Hematopoietic multipotent progenitor cell treated with erythropoietin and hydrocortisone succinate and interleukin-3 and kit ligand, for 6 days (in vitro differentiated cells): ENCODE measurements around the gene CNKSR3.
"Not testable (repeated sequence)": the region's sequence is repeated elsewhere in the genome, so short reads cannot be mapped to it uniquely, and the experiment has no call there.

Source experiments
- DNase-seq: peaks from one replicate; pipeline ENCODE4 v3.0.0-alpha.2; 2015

The CNKSR3 gene

DNA sequence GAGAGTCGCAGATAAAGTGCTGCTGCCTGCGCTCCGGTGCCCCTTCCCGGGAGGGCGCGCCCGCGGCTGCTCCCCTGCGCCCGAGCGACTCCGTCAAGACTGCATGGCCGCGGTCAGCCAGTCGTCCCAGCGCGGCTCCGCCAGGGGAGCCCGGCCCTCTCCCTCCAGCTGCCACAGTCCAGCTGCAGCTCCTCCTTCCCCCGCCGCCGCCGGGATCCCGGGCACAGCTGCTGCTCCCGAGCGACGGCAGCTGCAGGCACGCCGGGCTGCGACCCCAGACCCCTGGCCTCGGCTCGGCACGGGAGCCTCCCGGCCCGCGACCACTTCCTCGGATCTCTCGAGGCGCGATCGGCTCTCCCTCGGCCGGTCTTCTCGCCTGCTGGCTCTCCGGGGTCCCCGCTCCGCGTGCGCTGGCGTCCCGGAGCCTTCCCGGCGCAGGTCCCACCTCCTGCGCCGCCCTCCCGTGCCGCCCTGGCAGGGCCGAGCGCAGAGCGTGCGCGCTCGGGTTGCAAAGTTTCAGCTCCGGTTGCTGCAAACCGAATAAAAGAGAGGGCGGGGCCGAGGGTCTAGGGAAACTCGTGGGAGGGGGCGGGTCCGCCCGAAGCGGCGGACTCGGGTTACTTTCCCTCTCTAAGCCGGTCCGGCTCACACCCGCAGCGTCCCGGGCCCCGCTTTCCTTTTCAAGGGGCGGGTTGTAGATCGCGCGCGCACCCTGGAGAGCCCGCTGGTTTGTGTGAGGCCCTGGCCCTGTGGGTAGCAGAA lies at the start of gene CNKSR3:
CNKSR3 (minus strand) TSS at position 542 of the 762 bp plus-strand sequence. CDS start 571 bp downstream, outside the sequence.
- DNase-seq, result peak; percentile 94

DNA sequence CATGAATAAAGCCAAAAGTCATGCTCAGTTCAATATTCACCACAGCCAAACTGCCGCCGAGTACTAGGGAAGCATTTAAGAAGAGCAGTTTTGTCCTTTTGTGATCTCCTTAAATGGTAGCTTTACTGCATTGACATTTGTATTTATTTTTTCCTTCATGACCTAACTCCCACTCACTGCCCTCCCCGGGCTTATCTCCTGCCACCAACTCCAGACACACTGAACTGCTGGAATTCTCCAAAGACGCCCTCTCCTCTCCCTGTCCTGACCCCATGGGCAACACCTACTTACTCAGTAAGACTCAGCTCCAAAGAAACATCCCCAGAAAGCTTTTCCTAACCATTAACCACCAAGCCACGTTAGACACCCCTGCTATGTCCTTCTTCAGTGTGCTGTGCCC lies 48.5 kb upstream of the CNKSR3 start:
- no peak for DNase-seq

DNA sequence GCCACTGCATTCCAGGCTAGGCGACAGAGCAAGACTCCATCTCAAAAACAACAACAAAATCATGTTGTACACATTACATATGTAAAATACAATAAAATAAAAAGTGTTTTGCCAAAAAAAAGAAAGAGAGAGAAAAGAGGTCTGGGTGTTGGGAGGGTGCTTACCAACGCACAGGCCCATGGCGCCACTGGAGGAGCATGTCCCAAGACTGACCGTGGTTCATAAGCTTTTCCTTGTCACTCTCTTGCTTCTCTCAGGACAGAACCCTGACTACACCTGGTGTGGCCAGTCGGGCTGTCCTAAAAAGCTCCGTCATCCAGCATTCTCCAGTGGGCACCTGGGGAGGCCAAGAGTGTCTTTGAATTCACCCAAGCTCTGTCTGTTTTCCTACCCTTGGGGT lies 48.0 kb upstream of the CNKSR3 start:
- no peak for DNase-seq

DNA sequence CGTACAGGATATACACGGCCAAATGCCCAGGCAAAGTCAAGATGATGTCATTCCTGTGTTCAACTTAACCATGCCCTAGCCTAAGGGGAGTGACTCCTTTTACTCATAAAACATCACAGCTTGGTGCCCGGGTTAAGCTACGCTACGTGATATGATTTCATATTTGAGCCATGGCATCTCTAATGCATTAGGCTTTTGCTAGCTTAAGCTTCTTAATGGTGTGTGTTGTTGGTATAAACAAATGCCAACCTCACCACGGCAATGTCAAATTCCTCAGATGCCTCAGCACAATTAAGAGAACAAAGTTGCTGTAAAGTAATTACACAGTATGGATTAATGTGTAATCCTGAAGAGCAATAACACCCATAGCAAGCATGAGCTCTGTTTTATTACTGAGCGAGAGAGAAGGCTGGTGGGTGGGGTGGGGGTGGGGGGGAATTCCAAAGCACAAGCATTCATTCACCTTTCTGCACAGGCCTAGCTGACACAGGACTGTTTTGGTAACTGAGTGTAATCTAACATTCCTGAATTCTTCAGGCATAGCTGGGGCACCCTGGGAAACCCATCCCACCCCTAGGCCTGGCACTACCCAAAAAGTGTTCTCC lies 44.7 kb upstream of the CNKSR3 start:
- no peak for DNase-seq

DNA sequence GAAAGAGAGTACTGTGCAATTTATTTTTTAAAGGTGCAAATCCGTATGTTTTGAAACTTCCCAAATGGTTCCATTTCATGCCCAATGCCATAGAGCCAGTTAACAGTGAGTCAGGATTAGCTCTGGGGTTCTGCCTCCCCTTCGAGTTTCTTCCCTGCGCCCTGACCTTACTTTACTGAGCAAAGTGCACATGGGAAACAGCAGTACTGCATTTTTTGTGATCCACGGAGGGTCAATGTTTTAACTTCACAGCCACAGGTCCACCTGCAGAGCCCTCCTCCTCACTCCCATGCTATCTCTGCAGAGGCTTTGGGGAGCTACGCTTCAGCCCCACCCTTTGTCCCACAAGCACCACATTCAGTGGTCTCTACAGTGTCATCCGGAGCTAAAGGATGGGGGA lies 44.0 kb upstream of the CNKSR3 start:
- no peak for DNase-seq

DNA sequence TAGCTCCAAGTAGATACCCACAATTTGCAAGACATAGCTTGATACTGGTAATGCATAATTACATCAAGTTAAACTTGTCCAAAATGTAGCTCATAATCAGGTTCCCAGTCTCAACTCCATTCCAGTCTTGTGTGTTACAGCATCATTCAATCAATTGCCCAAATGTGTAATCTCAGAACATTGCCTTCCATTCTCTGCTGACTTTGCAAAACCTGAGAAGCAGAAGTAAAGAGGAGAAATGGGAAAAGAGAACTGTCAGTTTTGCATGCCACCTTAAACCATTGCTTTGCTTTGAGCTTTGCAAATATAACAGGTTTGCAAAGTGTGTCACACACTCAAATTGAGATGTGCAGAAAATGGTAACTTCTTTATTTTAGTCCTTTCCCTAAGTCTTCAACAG lies 40.3 kb upstream of the CNKSR3 start:
- DNase-seq, result no peak

DNA sequence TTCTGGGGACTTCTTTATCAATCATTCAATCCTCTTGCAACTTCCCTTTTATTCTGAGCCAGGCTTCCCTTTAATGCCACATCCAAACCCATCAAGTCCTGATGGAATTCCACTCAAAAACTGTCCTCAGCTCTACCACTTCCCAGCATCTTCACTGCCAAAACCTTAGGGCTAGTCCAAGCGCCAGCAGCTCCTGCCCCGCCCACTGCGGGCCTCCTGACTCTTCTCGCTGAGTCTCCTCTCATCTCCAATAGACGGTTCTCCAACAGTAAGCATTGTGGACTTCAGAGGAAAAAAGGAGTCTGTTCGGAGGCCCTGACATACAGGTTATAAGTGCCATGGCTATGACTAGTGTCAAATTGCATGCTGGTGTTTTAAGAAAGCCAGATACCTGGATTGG lies 38.7 kb upstream of the CNKSR3 start:
- no peak for DNase-seq

DNA sequence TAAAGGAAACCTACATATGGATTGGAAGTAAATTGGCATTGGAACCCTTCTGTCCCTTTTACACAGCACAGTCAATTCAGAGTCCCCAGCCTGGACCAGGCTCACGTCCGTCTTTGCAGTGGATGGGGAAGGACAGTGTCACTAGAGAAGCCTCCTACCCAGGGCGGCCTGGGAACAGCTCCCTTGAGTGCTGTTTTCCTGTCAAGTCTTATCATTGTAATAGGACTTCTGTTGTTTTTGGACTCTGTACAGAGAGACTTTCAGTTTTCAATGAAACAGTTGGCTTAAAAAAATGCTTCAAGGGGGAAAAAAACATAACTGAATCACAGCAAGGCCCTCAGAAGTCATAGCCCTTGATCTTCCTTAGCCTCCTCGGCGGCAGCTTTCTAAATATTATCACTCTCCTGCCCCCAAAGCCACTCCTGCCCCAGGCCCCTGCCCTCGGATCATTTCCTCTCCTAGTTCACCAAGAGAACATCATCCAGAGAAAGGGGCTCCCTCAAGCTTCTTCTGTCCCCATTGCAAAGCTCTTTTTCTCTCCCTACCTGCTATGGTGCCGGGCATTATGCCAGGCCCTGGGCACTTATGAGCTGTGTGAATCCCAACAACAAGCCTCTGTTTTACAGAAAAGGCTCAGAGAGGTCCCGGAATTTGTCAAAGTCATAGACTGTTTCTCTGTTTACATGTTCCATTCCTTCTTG lies 37.8 kb upstream of the CNKSR3 start:
- no peak for DNase-seq

DNA sequence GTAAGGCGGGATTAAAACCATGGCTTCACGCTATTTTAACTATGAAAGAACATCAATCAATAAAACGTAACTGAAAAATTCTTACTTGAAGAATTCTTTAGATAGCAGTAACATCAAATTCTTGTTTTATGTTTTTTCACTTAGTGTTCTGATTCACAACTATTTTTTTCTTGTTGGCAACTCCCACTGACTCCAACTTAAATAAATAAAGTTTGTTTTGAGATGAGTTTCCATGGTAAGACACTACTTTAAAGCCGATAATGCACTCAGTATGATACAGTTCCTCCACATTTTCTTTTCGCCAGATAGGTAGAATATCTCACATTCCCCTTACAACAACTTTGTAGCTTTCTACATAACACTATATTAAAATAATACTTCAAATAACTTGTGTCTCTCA lies 33.1 kb upstream of the CNKSR3 start:
- DNase-seq, result no peak

DNA sequence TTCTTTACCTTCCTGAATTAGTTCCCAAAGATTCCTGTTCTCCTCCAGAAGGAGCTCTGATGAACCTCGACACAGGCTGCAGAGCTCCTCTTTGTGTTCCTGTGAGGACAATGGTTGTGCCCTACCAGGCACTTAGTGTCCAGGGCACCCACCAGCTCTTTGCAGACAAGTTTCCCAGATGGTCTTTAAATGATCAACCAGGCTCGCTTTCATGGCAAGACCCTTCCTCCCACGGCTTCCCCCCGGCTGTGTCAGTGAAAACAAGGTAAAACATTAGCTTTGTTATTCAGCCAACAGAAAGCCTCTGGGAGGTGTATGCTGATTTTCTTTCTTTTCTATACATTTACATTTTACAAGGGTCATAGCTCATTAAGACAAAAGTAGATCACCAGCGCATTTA lies 32.3 kb upstream of the CNKSR3 start:
- no peak for DNase-seq

DNA sequence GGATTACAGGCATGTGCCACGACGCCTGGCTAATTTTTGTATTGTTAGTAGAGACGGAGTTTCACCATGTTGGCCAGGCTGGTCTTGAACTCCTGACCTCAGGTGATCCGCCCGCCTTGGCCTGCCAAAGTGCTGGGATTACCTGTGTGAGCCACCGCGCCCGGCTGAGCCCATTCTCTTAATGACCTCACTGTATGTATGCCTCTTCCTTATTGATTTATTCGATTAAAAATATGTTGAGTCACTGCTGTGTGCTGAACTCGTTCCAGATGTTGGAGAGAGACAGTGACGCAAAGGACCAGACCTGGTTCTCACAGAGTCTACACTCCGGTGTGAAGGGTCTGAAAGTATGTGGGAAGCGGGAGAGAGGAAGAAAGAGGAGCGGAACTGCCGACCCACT lies 31.4 kb upstream of the CNKSR3 start:
- not testable (repeated sequence) for DNase-seq

DNA sequence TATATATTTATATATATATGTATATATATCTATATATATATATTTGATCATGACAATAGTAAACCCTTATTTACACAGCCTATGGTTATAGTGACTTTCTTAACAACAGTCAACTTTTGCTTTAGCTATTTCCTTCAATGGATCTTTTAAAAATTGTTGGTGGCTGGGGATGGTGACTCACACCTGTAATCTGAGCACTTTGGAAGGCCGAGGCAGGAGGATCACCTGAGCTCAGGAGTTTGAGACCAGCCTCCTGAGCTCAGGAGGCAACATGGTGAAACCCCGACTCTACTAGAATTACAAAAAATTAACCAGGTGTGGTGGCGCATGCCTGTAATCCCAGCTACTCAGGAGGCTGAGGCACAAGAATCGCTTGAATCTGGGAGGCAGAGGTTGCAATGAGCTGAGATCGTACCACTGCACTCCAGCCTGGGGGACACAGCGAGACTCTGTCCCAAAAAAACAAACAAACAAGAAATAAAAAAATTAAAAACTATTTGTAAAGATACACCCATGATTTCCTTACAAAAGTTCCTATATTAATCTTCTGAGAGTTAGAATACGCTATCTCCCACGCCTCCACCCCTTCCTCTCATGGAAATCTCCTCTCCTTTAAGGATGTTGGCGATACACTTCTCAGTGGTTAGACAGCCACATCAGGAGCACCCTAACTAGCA lies 29.2 kb upstream of the CNKSR3 start:
- DNase-seq, result no peak

DNA sequence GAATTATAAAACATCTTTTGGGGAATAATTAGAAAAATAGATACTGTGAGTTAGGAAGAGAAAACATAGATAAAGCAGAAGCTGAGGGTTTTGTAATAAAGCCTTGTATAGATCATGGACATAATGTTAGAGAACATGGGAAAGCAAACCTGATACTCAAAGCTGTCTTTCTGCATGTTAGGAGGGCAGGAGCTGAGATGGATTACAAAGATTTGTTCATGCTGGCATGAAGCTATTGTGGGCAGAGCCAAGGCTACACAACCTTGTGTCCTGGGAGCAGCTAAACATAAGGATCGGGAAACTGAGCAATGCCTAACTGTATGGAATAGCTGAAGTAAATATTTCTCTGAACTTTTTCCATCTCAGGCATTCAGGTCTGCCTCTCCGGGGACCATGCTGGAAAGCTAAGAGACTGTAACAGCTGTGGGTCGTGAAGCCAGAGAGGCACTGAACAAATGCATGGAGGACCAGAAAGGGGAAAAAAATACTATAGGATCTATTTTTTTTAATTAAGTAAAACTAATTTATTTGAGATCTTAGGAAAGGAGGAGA lies 28.2 kb upstream of the CNKSR3 start:
- DNase-seq, result no peak

DNA sequence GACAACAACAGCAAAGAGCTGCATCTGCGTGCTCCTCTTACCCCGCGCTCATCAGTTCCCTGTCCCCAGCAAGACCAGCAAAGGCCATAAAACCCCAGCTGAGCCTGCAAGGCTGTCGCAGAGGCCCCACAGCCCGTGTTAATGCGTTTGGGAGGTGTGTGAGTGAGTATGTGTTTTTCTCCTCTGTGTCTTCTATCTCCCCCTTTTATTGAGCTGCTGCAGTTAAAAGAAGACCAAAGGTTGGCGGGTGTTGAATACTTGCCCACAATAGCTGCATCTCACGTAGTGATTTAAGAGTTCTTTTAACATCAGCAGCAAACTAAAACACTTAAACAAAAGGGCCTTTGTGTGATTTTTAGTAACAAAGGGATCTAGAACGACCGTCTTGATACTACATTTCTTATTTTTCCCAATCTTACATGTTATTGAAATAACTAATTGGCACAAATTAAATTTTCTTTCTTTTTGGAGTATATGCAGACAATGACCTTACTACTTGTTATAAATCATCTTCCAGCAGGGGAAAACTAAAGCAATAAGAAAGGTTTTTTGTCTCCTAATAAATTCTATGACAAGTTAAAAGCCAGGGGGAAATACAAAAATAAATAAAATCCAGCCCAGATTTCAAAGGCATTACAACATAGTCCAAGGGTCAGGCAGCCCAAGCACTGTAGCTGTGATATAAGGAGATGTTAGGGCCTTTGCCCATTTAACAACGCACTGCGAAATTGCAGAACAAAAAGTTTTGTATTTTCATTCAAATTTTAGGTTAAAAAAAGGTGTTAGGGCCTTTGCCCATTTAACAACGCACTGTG lies 27.2 kb upstream of the CNKSR3 start:
- no peak for DNase-seq

DNA sequence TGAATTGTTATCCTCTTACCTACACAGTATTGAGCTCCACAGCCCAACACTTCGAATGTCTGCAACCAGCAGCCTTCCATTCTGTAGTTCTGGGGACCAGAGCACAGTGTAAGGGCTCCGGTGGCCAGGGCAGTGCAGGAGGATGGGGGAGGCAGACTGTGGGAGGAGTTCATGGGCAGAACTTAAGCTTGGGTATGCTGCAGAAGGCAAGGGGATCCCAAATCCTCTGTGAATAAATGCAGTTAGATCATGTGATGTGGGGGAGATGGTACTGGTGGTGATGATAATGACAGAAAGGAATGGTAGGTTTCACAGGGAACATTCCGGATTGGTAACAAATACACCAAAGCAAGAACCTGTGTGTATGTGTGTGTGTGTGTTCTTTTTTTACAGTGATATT lies 26.5 kb upstream of the CNKSR3 start:
- no peak for DNase-seq

DNA sequence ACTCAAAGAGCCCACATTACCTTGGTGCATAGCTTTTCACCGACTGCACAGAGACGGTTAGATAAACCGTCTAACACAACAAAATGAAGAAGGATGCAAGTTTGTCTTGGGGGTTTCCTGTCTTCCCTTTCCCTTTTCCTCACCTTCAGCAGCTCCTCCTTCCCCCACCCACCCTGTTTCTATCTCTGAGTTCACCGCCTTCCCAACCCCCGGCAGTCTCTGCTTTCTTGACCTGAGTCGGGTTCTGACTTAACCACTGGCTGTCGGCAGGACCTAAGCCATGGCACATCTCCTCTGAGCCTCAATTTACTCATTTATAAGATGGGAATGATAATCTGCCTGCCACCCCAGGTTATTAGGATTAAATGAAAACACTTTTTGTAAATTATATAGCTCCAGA lies 25.8 kb upstream of the CNKSR3 start:
- no peak for DNase-seq

DNA sequence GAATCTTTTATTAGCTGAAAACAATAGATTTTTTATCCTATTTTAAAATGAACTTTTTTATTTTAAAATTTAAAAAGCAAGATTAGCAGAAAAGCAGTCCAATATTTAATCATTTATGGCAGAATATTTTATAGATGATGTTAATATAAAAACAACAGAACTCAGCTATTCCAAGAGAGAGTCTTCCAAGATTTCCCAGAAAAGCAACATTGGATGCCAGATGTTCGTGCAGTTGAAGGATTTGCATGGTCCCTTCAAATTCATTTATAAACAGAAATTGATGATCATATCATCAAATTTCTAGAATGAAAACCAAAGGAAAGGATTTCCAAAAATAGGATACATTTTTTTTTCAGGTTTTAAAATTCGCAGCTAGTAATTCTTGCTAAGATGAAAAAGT lies 25.4 kb upstream of the CNKSR3 start:
- DNase-seq, result no peak

DNA sequence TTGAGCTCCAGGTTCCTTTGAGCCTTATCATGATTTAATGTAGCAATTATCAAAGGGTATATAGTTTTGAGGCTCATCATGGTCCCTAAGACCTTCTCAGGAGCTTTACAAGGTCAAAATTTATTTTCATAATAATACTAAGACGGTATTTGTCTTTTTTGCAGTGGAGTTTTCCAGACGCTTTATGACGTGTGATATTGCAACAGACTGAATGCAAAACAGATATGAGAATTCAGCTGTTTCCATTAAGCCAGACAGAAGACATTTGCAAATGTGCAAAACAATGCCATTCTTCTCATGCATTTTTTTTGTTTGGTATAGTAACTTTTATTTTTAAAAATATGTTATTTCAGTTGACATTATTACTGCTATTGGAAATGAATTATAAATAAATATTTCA lies 24.7 kb upstream of the CNKSR3 start:
- no peak for DNase-seq

DNA sequence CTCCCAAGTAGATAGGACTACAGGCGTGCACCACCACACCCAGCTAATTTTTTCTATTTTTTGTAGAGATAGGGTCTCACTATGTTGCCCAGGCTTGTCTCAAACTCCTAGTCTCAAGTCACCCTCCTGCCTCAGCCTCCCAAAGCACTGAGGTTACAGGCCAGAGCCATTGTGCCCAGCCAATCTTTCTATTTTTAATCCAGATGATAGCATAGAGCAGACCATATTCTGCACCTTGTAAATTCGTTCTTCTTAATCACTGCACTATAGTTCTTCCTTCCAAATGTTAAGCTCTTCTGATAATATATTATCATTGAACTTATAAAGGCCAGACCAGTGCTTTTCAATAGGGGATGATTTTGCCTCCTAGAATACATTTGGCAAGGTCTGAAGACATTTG lies 24.0 kb upstream of the CNKSR3 start:
- DNase-seq, result no peak

DNA sequence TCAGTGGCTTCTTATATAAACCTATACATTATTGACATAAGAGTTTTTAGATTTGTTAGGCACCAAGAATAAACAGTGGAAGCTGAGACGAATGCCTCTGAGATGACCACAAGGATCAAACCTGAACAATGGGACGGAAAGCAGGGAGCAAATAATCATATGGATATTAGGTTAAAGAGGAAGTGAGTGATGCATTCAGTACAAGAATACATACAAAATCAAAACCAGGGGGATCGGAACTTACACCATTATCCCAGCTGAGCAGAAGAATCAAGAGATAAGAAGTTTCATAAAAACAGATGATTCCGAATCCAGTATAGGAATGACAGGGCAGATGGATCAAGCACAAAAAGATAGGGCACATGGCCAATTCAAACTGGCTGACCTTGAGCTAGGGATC lies 21.9 kb upstream of the CNKSR3 start:
- no peak for DNase-seq

DNA sequence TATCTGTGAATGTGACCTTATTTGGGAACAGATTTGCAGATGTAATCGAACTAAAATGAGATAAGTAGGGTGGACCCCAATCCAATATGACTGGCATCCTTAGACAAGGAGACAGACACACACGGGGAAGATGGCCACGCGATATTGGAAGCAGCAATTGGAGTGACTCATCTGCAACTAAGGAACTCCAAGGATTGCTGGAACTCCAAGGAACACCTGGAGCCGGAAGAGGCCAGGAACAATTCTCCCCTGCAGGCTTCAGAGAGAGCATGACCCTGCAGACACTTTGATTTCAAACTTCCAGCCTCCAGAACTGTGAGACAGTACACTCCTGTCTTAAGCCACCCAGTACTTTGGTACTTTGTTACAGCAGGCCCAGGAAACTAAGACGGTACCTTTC lies 19.5 kb upstream of the CNKSR3 start:
- DNase-seq, result no peak

DNA sequence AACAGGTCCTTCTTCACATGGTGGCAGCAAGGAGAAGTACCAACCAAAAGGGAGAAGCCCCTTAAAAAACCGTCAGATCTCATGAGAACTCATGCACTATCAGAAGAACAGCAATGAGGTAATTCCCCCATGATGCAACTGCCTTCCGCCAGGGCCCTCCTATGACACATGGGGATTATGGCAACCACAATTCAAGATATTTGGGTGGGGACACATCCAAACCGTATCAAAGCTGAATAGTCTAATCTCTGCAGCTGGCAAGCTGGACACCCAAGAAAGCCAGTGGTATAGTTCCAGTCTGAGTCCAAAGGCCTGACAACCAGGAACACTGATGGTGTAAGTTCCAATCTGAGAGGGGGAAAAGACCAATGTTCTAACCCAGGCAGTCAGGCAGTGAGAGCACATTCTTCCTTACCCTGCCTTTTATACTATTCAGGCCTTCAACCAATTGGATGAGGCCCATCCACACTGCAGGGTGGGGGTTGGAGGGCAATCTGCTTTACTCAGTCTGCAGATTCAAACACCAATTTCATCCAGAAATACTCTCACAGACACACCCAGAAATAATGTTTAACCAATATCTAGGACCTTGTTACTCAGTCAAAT lies 17.9 kb upstream of the CNKSR3 start:
- no peak for DNase-seq
